Trophoblast cell (in vitro differentiated cells and primary cell): Measurements from ENCODE around the gene RAC2.

Experiments
- DNase-seq, 2 donors: peaks; one replicate each; pipeline ENCODE4 v3.0.0-alpha.2; 2016
- H2AFZ ChIP-seq: 2 replicates; pipeline ENCODE4 v1.6.1; 2013; ENCODE audit warnings: low read length, moderate library complexity, mild to moderate bottlenecking; ENCODE audit not compliant: insufficient read depth, poor library complexity
- H2AK5ac ChIP-seq: 2 replicates; pipeline ENCODE4 v1.6.1; 2013; ENCODE audit warnings: mild to moderate bottlenecking, low read length
- H2BK120ac ChIP-seq: 2 replicates; pipeline ENCODE4 v1.6.1; 2013; ENCODE audit warnings: low read length, mild to moderate bottlenecking, moderate library complexity; ENCODE audit not compliant: insufficient read depth, poor library complexity
- H2BK12ac ChIP-seq: 2 replicates; pipeline ENCODE4 v1.6.1; 2013; ENCODE audit warnings: mild to moderate bottlenecking, low read length, moderate library complexity
- H2BK5ac ChIP-seq: 2 replicates; pipeline ENCODE4 v1.6.1; 2013; ENCODE audit warnings: low read length, low read depth, moderate library complexity, mild to moderate bottlenecking; ENCODE audit not compliant: poor library complexity
- H3K14ac ChIP-seq: 2 replicates; pipeline ENCODE4 v1.6.1; 2013; ENCODE audit warnings: mild to moderate bottlenecking, low read length
- H3K18ac ChIP-seq: 2 replicates; pipeline ENCODE4 v1.6.1; 2013; ENCODE audit warnings: mild to moderate bottlenecking, low read length
- H3K23ac ChIP-seq: 2 replicates; pipeline ENCODE4 v1.6.1; 2013; ENCODE audit warnings: low read length
- H3K27ac ChIP-seq: 2 replicates; pipeline ENCODE4 v1.5.1; 2013; ENCODE audit warnings: low read depth, mild to moderate bottlenecking, inconsistent platforms, low read length, moderate library complexity
- H3K27me3 ChIP-seq: 2 replicates; pipeline ENCODE4 v1.6.1; 2013; ENCODE audit warnings: inconsistent platforms, mild to moderate bottlenecking, low read length, moderate library complexity; ENCODE audit not compliant: insufficient read depth
- H3K36me3 ChIP-seq, 2 experiments: 1 replicate in 1 of 2; 2 replicates in 1 of 2; pipeline ENCODE4 v1.6.1; 2013; ENCODE audit warnings: low read length in 2 of 2, mild to moderate bottlenecking in 2 of 2, moderate library complexity in 1 of 2; ENCODE audit not compliant: insufficient read depth in 2 of 2, control insufficient read depth in 1 of 2
- H3K4ac ChIP-seq: 2 replicates; pipeline ENCODE4 v1.6.1; 2013; ENCODE audit warnings: low read depth, mild to moderate bottlenecking, low read length, moderate library complexity
- H3K4me1 ChIP-seq, 2 experiments: 1 replicate in 1 of 2; 2 replicates in 1 of 2; pipeline ENCODE4 v1.6.1; 2013; ENCODE audit warnings: low read length in 2 of 2, mild to moderate bottlenecking in 2 of 2, moderate library complexity in 1 of 2; ENCODE audit not compliant: insufficient read depth in 2 of 2, control insufficient read depth in 1 of 2
- H3K4me2 ChIP-seq: 2 replicates; pipeline ENCODE4 v1.6.1; 2013; ENCODE audit warnings: inconsistent platforms, mild to moderate bottlenecking, low read length, moderate library complexity
- H3K4me3 ChIP-seq: 2 replicates; pipeline ENCODE4 v1.5.1; 2013; ENCODE audit warnings: mild to moderate bottlenecking, low read depth, low read length, inconsistent platforms
- H3K79me1 ChIP-seq: one replicate; pipeline ENCODE4 v1.6.1; 2013; ENCODE audit warnings: low read length
- H3K79me2 ChIP-seq: 2 replicates; pipeline ENCODE4 v1.6.1; 2013; ENCODE audit warnings: low read length, mild to moderate bottlenecking; ENCODE audit not compliant: control insufficient read depth, insufficient read depth, poor library complexity
- H3K9ac ChIP-seq: 2 replicates; pipeline ENCODE4 v1.6.1; 2013; ENCODE audit warnings: mild to moderate bottlenecking, low read length
- H3K9me3 ChIP-seq: 2 replicates; pipeline ENCODE4 v1.6.1; 2013; ENCODE audit warnings: low read depth, mild to moderate bottlenecking, control low read depth, inconsistent platforms, low read length; ENCODE audit not compliant: insufficient read depth
- H4K12ac ChIP-seq: 2 replicates; pipeline ENCODE4 v1.6.1; 2013; ENCODE audit warnings: low read depth, mild to moderate bottlenecking, low read length, moderate library complexity
- H4K8ac ChIP-seq: 2 replicates; pipeline ENCODE4 v1.6.1; 2013; ENCODE audit warnings: low read depth, mild to moderate bottlenecking, low read length, moderate library complexity
- H4K91ac ChIP-seq: one replicate; pipeline ENCODE4 v1.6.1; 2013; ENCODE audit warnings: low read depth, mild to moderate bottlenecking, low read length, moderate library complexity
- WGBS: extraction: QIAGEN DNeasy Blood & Tissue Kit; methylation state at CpG from one replicate; pipeline ENCODE4 v1.1.7; 2013; ENCODE audit warnings: missing lambda C conversion rate; ENCODE audit not compliant: insufficient read length, insufficient coverage; ENCODE audit errors: extremely low coverage; 5-methylcytosine and 5-hydroxymethylcytosine counted together

Gene RAC2

GRCh38 chr22:37282385-37282677, 38.3 kb upstream of the RAC2 start, which contains the start of gene CYTH4:
TSS of gene CYTH4 (plus strand) at chr22:37282508. CDS start at chr22:37282570, 62 bp downstream.
- no peak within 1 kb of the TSS for H2AK5ac ChIP-seq
- no peaks in the 10 kb centered on the region for H3K79me1 ChIP-seq
- DNase-seq: peak; percentile 26 to 34
- no peak within 1 kb of the TSS for H3K23ac ChIP-seq
- no peak within 1 kb of the TSS for H3K18ac ChIP-seq
- no peak within 1 kb of the TSS for H2BK120ac ChIP-seq
- no CpG with 5 or more reads among the region's 12 CpGs for WGBS
- H2BK5ac ChIP-seq: no peak within 1 kb of the TSS
- H4K8ac ChIP-seq: no peak within 1 kb of the TSS
- no peak within 1 kb of the TSS for H3K4me3 ChIP-seq
- no peaks in the 10 kb centered on the region for H3K4me1 ChIP-seq
- no peak within 1 kb of the TSS for H3K14ac ChIP-seq
- H3K4ac ChIP-seq: no peak within 1 kb of the TSS
- H3K79me2 ChIP-seq: no peaks in the 10 kb centered on the region
- no peak within 1 kb of the TSS for H3K4me2 ChIP-seq
- peaks cover 2% of the 10 kb centered on the region for H3K9me3 ChIP-seq
- no peak within 1 kb of the TSS for H4K91ac ChIP-seq
- no peak within 1 kb of the TSS for H2BK12ac ChIP-seq
- no peaks in the 10 kb centered on the region for H3K36me3 ChIP-seq
- H4K12ac ChIP-seq: no peak within 1 kb of the TSS
- no peaks in the 10 kb centered on the region for H3K27me3 ChIP-seq
- H2AFZ ChIP-seq: no peak within 1 kb of the TSS
- no peak within 1 kb of the TSS for H3K9ac ChIP-seq
- no peak within 1 kb of the TSS for H3K27ac ChIP-seq

- H3K79me2 ChIP-seq: no peaks in the 10 kb centered on the region
- no peak overlapping the region for H3K4ac ChIP-seq
- no peak overlapping the region for H2BK120ac ChIP-seq
- H3K9ac ChIP-seq: no peak overlapping the region
- no peak overlapping the region for H3K14ac ChIP-seq
- no peak overlapping the region for H2BK5ac ChIP-seq
- H3K4me2 ChIP-seq: no peak overlapping the region
- H3K4me1 ChIP-seq: no peaks in the 10 kb centered on the region
- DNase-seq: peak in 1 of 2 donors; percentile 30
- no peak overlapping the region for H3K23ac ChIP-seq
- H3K9me3 ChIP-seq: peaks cover 2% of the 10 kb centered on the region
- H4K8ac ChIP-seq: no peak overlapping the region
- H3K27me3 ChIP-seq: no peaks in the 10 kb centered on the region
- no peak overlapping the region for H2BK12ac ChIP-seq
- no peak overlapping the region for H2AK5ac ChIP-seq
- no peak overlapping the region for H3K27ac ChIP-seq
- no peak overlapping the region for H4K91ac ChIP-seq
- no peaks in the 10 kb centered on the region for H3K36me3 ChIP-seq
- no peak overlapping the region for H3K4me3 ChIP-seq
- no peak overlapping the region for H3K18ac ChIP-seq
- no CpG with 5 or more reads among the region's 12 CpGs for WGBS
- H3K79me1 ChIP-seq: no peaks in the 10 kb centered on the region
- H2AFZ ChIP-seq: no peak overlapping the region
- H4K12ac ChIP-seq: no peak overlapping the region
Observed at GRCh38 chr22:37281646-37282384, 37.7 kb upstream of the RAC2 start.

GRCh38 chr22:37281195-37281594, 37.1 kb upstream of the RAC2 start:
- Histone ChIP-seq H2BK5ac (no peak overlapping the region), H3K79me1 (no peaks in the 10 kb centered on the region), H3K4me2 (no peak overlapping the region), H3K79me2 (no peaks in the 10 kb centered on the region), H4K12ac (no peak overlapping the region), H3K9ac (no peak overlapping the region), H3K4me1 (no peaks in the 10 kb centered on the region), H3K4me3 (no peak overlapping the region), H2BK120ac (no peak overlapping the region), H3K18ac (no peak overlapping the region), H3K27ac (no peak overlapping the region), H4K91ac (no peak overlapping the region), H3K27me3 (no peaks in the 10 kb centered on the region), H4K8ac (no peak overlapping the region), H3K23ac (no peak overlapping the region), H3K14ac (no peak overlapping the region), H2BK12ac (no peak overlapping the region), H2AFZ (no peak overlapping the region), H3K4ac (no peak overlapping the region), H2AK5ac (no peak overlapping the region), H3K36me3 (no peaks in the 10 kb centered on the region), H3K9me3 (peaks cover 2% of the 10 kb centered on the region)
- no CpG with 5 or more reads among the region's 7 CpGs for WGBS
- DNase-seq: no peak

GRCh38 chr22:37280718-37281117, 36.6 kb upstream of the RAC2 start:
- peaks cover 2% of the 10 kb centered on the region for H3K9me3 ChIP-seq
- no peak overlapping the region for H4K8ac ChIP-seq
- H3K18ac ChIP-seq: no peak overlapping the region
- no peak overlapping the region for H3K23ac ChIP-seq
- no peaks in the 10 kb centered on the region for H3K36me3 ChIP-seq
- no peak overlapping the region for H4K91ac ChIP-seq
- H2AK5ac ChIP-seq: no peak overlapping the region
- H2AFZ ChIP-seq: no peak overlapping the region
- no peaks in the 10 kb centered on the region for H3K27me3 ChIP-seq
- H2BK12ac ChIP-seq: no peak overlapping the region
- no peak overlapping the region for H2BK120ac ChIP-seq
- no peak for DNase-seq
- H3K4ac ChIP-seq: no peak overlapping the region
- no peak overlapping the region for H3K14ac ChIP-seq
- no peak overlapping the region for H3K4me2 ChIP-seq
- WGBS: no CpG with 5 or more reads among the region's 5 CpGs
- H4K12ac ChIP-seq: no peak overlapping the region
- H3K4me3 ChIP-seq: no peak overlapping the region
- H3K27ac ChIP-seq: no peak overlapping the region
- H3K79me2 ChIP-seq: no peaks in the 10 kb centered on the region
- H2BK5ac ChIP-seq: no peak overlapping the region
- H3K9ac ChIP-seq: no peak overlapping the region
- H3K79me1 ChIP-seq: no peaks in the 10 kb centered on the region
- no peaks in the 10 kb centered on the region for H3K4me1 ChIP-seq
